Frontal cortex (tissue), 4 donors: ENCODE measurements around the gene NDUFS3. TPM values are rescaled to one million over a fixed set of nuclear protein-coding genes. Genes with fewer than 3 reads are reported as not detected.
"Not testable (repeated sequence)": the region's sequence is repeated elsewhere in the genome, so short reads cannot be mapped to it uniquely, and the experiment has no call there.

Experiments used
- DNase-seq, 2 donors: peaks; one replicate each; pipeline ENCODE4 v3.0.0; 2012; ENCODE audit warnings: low spot score in 2 of 2
- FAIRE-seq: peaks from 2 replicates; lab custom pipeline; 2012; peaks lifted over from hg19 to GRCh38; lab: Jason Lieb, UNC
- total RNA-seq: library from RNA; depleted of rRNA; stranded (reverse); fragments of >200 nt; gene quantifications from one replicate; pipeline ENCODE4 v1.2.3, GENCODE V29; 2014
- donor health status: control.
- donor health status: control.
- donor health status: control.

NDUFS3 gene
- 72.6 TPM for total RNA-seq

GRCh38 chr11:47578524-47579494 lies at the start of gene NDUFS3, which contains the start of gene KBTBD4:
Gene NDUFS3 (plus strand): TSS chr11:47579074. CDS start chr11:47579092, 18 bp downstream.
Gene KBTBD4 (minus strand): TSS chr11:47578970. CDS start chr11:47578951, 19 bp downstream.
- DNase-seq: peak; percentile 87 to 90
- no peak for FAIRE-seq

GRCh38 chr11:47529951-47530350 lies 48.9 kb upstream of the NDUFS3 start:
- DNase-seq (no peak), FAIRE-seq (no peak)

DNA sequence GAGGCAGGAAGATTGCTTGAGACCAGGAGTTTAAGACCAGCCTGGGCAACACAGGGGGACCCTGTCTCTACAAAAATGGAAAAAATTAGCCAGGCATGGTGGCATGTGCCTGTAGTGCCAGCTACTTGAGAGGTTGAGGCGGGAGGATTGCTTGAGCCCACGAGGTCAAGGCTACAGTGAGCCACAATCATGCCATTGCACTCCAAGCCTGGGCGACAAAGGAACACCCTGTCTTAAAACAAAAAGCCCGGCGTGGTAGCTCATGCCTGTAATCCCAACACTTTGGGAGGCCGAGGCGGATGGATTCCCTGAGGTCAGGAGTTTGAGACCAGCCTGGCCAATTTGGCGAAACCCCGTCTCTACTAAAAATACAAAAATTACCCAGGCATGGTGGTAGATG lies 48.2 kb upstream of the NDUFS3 start:
- FAIRE-seq, DNase-seq: not testable (repeated sequence)

DNA sequence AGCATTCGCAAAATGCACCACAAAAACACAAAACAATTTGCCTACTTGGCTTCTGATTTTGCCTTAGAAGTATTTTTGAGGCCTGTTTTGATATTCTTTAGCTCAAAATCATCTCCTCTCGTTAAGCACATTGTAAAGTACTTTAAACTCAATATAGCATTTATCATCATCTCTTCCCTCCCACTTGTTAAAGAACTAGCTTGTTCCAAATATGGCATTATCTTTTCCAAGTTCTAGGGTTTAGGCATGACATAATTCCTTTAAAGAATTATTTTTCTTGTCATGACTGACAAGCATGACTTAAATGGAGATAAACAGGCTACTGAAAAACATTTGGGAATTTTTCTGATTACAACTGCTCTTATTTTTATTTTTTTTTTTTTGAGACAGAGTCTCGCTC lies 47.2 kb upstream of the NDUFS3 start:
- FAIRE-seq (no peak), DNase-seq (no peak)

DNA sequence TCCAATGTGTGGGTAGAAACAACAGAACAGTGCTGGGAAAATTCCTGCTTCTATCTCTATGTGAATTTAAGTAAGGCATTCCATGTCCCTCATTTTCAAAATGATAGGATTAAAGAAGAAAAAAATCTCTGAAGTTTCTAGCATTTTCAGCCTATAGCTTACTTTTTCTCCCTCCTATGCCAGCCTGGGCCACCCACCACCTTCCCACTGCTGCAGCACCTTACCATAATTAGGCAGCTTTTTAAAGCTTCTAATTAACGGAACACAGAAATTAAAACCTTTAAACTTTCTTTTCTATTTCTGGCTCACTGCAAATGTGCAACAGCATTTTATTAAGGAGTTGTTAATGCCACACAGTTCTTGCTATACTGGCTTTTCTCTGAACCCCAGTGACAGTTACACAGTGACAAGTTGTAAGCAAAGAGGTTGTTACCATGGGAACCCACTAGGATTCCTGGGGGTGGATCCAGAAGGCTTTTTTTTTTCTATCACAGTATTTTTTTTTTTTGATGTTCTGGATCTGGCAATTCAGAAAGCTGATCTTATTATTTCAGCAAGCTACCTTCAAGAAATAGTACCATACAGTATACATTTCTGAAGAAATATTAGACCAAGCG lies 46.2 kb upstream of the NDUFS3 start:
- FAIRE-seq: no peak
- DNase-seq: no peak

- DNase-seq: no peak
- FAIRE-seq: no peak
These were observed 45.2 kb upstream of the NDUFS3 start for GRCh38 chr11:47533690-47534151.

- FAIRE-seq (no peak), DNase-seq (no peak)
These were observed 44.1 kb upstream of the NDUFS3 start for GRCh38 chr11:47534704-47535251.

GRCh38 chr11:47536915-47537314 lies 42.0 kb upstream of the NDUFS3 start:
- DNase-seq (no peak), FAIRE-seq (no peak)

- FAIRE-seq: no peak
- DNase-seq: no peak
These were observed 39.9 kb upstream of the NDUFS3 start for GRCh38 chr11:47538741-47539565.

- DNase-seq (no peak), FAIRE-seq (no peak)
These were observed 39.2 kb upstream of the NDUFS3 start for GRCh38 chr11:47539681-47540039.

DNA sequence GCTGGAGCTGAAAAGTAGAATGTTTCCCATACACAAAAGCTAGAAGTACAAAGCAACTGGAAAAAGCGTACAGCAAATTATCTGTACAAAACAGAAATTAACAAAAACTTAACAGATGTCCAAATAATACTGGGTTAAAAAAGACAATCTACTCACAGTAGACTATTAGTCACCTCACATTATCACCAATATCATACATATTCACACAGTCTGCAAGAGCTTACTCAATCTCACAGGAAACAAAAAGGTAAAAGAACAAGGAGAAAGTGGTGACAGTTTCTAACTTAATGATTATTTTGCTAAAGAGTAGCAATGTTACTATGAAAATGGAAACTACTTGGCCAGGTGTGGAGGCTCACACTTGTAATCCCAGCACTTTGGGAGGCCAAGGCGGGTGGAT lies 37.8 kb upstream of the NDUFS3 start:
- FAIRE-seq (no peak), DNase-seq (no peak)

DNA sequence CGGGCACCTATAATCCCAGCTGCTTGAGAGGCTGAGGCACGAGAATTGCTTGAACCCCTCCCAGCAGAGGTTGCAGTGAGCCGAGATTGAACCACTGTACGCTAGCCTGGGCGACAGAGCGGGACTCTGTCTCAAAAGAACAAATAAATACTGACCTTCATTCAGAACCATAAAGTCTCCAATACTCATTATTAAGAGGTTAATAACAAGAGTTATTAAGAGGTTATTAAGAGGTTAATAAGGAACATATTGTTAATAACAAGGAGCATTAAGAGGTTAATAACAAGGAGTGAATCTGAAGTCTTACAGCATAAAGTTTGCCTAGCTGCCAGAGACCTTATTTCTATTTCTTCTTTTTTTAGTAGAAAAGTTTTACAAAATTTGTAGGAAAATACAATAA lies 33.6 kb upstream of the NDUFS3 start:
- no peak for DNase-seq

GRCh38 chr11:47546274-47546673 lies 32.6 kb upstream of the NDUFS3 start:
- FAIRE-seq, DNase-seq: not testable (repeated sequence)

More for the DNA sequence above, 33.6 kb upstream of the NDUFS3 start:
- FAIRE-seq: no peak

GRCh38 chr11:47550288-47551047 lies 28.4 kb upstream of the NDUFS3 start:
- FAIRE-seq (no peak), DNase-seq (no peak)

GRCh38 chr11:47551086-47551485 lies 27.8 kb upstream of the NDUFS3 start:
- no peak for FAIRE-seq
- no peak for DNase-seq

DNA sequence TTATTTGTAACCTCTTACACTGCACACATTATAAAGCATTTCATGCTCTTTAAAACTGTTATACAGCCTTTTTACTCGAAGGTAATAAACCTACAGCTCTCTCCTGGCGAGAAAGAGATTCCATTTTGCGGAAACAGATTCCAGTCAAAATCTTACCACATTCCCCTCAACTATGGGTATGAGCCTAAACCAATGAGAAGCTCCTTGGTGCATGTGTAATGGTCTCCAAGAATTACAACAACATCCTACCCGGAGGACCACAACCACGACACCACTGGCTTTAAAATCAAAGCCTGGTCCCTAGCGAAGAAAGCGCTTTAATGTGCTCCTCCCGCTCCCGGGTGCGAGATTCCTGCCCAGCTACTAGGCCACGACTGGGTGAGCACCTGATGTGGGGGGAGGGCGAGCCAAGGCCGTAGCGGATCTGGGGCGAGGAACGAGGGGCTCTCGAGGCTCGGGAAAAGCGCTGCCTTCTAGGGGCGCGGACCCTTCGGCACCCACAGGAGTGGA lies 26.8 kb upstream of the NDUFS3 start:
- FAIRE-seq (no peak), DNase-seq (no peak)

DNA sequence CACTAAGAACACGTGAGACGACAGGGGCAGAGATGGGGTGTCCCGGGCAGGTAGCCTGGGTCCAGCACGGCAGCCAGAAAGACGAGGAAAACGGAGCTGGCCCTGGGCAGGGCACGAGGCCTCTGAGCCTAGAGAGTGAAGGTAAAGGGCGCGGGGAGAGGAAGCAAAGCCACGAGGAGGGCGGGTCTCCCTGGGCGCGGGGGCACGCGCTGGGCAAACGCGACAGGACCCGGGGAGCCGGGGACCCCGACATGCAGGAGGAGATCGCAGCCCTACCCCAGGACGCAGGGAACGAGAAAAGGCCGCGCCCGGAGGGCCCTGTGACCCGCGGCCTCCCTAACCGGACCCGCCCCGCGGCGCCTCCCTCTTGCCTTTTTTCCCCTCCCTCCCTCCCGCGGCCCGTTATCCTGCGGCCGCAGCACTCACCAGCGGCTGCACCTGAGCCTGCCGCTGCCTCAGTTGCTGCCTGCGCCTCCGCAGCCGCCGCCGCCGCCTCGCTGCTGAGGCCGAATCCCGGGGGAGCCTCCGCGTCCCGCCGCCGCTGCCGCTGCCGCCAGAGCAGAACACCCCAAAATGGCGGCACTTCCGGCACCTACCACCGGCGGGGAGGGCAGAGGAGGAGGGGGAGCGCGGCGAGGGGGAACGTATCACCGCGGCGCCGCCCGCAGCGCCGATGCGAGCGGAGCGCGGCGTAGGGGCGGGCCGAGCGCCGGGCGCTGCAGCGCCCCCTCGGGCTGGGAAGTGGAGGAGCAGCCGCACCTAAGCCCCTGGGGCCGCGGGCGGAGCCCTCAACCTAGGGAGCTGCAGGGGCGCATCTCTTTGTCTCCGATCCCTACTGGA lies 26.1 kb upstream of the NDUFS3 start, which contains the start of gene CELF1:
Gene CELF1, minus strand, starts transcription at position 567 of the 840 bp plus-strand sequence. CDS start 53,609 bp downstream, outside the sequence.
- FAIRE-seq: no peak
- peak; percentile 89 to 91 for DNase-seq

DNA sequence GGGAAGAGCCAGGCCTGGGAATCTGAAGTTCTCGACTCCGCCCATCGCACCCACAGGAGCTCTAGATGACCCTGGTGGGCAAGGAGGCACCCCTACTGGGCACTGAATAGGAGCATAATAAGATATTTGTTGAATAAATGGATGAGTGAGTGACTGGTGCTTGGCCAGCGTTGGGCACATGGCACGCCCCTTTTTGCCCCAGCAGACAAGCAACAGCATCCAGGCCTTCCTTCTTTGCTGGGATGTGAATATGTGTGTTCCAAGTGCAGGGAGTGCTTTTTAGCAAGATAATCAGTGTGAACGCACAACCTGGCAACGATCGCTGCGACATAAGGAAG lies 25.5 kb upstream of the NDUFS3 start:
- DNase-seq: no peak
- FAIRE-seq: no peak
